OCI-LY3 (cell line): Measurements from ENCODE around the gene PDIA4.

Source experiments
- EZH2phosphoT487 ChIP-seq: fragments of 200-600 bp; shearing (Covaris generic); IDR thresholded peaks from 2 replicates; pipeline ENCODE4 v1.6.1; 2018; ENCODE audit warnings: antibody characterized with exemption, mixed run types, low read depth
- TF ChIP-seq, protein P1 (sequence below): fragments of 200-600, 300-600 bp; sonication (generic); IDR thresholded peaks from 2 replicates; pipeline ENCODE4 v1.5.1; 2014; ENCODE audit warnings: antibody characterized with exemption, low read length, low read depth

DNA sequence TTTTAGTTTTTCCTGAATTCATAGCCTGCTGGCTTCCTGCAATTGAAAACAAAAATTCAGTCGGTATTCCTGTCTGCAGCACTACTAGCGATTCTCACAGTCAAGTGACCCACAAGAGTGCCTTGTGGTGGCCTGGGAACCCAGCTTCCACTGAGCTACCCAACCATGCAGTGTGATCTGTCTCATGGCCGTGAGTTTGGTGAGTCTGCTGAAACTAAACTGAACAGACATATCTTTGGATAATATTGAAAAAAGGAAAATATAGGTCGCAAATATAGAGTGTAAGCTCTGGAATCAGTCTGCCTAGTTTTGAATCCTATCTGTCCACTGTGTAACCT is 44.1 kb upstream of the PDIA4 start:
- TF ChIP-seq, protein P1, sequence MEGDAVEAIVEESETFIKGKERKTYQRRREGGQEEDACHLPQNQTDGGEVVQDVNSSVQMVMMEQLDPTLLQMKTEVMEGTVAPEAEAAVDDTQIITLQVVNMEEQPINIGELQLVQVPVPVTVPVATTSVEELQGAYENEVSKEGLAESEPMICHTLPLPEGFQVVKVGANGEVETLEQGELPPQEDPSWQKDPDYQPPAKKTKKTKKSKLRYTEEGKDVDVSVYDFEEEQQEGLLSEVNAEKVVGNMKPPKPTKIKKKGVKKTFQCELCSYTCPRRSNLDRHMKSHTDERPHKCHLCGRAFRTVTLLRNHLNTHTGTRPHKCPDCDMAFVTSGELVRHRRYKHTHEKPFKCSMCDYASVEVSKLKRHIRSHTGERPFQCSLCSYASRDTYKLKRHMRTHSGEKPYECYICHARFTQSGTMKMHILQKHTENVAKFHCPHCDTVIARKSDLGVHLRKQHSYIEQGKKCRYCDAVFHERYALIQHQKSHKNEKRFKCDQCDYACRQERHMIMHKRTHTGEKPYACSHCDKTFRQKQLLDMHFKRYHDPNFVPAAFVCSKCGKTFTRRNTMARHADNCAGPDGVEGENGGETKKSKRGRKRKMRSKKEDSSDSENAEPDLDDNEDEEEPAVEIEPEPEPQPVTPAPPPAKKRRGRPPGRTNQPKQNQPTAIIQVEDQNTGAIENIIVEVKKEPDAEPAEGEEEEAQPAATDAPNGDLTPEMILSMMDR, result no peak
- no peak for TF ChIP-seq EZH2phosphoT487
